Lower leg skin (tissue), 4 donors: ENCODE measurements around the gene IFNK. TPM values are rescaled to one million over a fixed set of nuclear protein-coding genes. Genes with fewer than 3 reads are reported as not detected.

Source experiments
- DNase-seq, 2 donors: peaks; one replicate each; pipeline ENCODE4 v3.0.0-alpha.2; 2019; ENCODE audit warnings: low spot score in 2 of 2
- H3K4me3 ChIP-seq: fragments of 200-600 bp; sonication (generic); 2 replicates; pipeline ENCODE4 v1.5.1; 2017; ENCODE audit warnings: mild to moderate bottlenecking, low read depth; ENCODE audit not compliant: poor library complexity, severe bottlenecking
- CTCF ChIP-seq, 3 donors: fragments of 450-650 bp; IDR thresholded peaks; one replicate each; pipeline ENCODE4 v1.5.1; 2016; ENCODE audit warnings: antibody characterized with exemption in 3 of 3, mild to moderate bottlenecking in 3 of 3, moderate library complexity in 2 of 3
- POLR2A ChIP-seq, 2 donors: fragments of 450-650 bp; IDR thresholded peaks; one replicate each; pipeline ENCODE4 v1.6.1; 2016 to 2017; ENCODE audit warnings: antibody characterized with exemption in 2 of 2, mild to moderate bottlenecking in 1 of 2, moderate library complexity in 1 of 2
- WGBS, 2 donors: methylation state at CpG; one replicate each; pipeline ENCODE4 v1.1.5; 2018; 5-methylcytosine and 5-hydroxymethylcytosine counted together
- intact Hi-C: fragments of 100-400 bp; cut with DNase I; formaldehyde crosslinking; loops from one replicate; pipeline ENCODE4 v1.15.0; 2023; ENCODE audit warnings: low total_unique reads
- total RNA-seq, 4 donors: library from RNA; depleted of rRNA; stranded (reverse); fragments of >200 nt; gene quantifications; one replicate each; pipeline ENCODE4 v1.1.0, GENCODE V29; 2016

IFNK gene
- total RNA-seq, 4 donors from 2014 or later = not detected

- no peak for TF ChIP-seq CTCF (IDR thresholded peaks at IDR 0.05)
- TF ChIP-seq POLR2A (IDR thresholded peaks at IDR 0.05) = no peak
- no peak for DNase-seq
- 70 to 81% methylated on average over 1 of the region's 1 CpG for WGBS, 2 donors
- no peak overlapping the region for H3K4me3 ChIP-seq
- intact Hi-C loops = no loop called here
Measured at GRCh38 chr9:27532046-27532445, 8.0 kb downstream of the IFNK start.

GRCh38 chr9:27533311-27533710, 9.2 kb downstream of the IFNK start:
- intact Hi-C loops = no loop called here
- TF ChIP-seq CTCF (IDR thresholded peaks at IDR 0.05) = no peak
- no peak for TF ChIP-seq POLR2A (IDR thresholded peaks at IDR 0.05)
- WGBS, 2 donors = 57 to 61% methylated on average over 1 of the region's 1 CpG
- no peak overlapping the region for H3K4me3 ChIP-seq
- DNase-seq = no peak

GRCh38 chr9:27534131-27534530, 10.0 kb downstream of the IFNK start:
- no peak for DNase-seq
- no peak for TF ChIP-seq POLR2A (IDR thresholded peaks at IDR 0.05)
- no peak for TF ChIP-seq CTCF (IDR thresholded peaks at IDR 0.05)
- intact Hi-C loops = no loop called here
- 46 to 57% methylated on average over 4 of the region's 4 CpGs for WGBS, 2 donors
- no peak overlapping the region for H3K4me3 ChIP-seq

- H3K4me3 ChIP-seq = no peak overlapping the region
- DNase-seq = no peak
- intact Hi-C loops = no loop called here
- TF ChIP-seq CTCF (IDR thresholded peaks at IDR 0.05) = no peak
- no peak for TF ChIP-seq POLR2A (IDR thresholded peaks at IDR 0.05)
- WGBS, 2 donors = 80 to 87% methylated on average over 3 of the region's 3 CpGs
Measured at GRCh38 chr9:27534658-27535209, 10.6 kb downstream of the IFNK start.

GRCh38 chr9:27535701-27536118, 11.6 kb downstream of the IFNK start:
- DNase-seq = no peak
- TF ChIP-seq POLR2A (IDR thresholded peaks at IDR 0.05) (no peak), CTCF (IDR thresholded peaks at IDR 0.05) (no peak)
- no peak overlapping the region for H3K4me3 ChIP-seq
- intact Hi-C loops = no loop called here
- 60 to 73% methylated on average over 3 of the region's 3 CpGs for WGBS, 2 donors

GRCh38 chr9:27536168-27536567, 12.1 kb downstream of the IFNK start:
- no peak for DNase-seq
- intact Hi-C loops = no loop called here
- no peak for TF ChIP-seq CTCF (IDR thresholded peaks at IDR 0.05)
- TF ChIP-seq POLR2A (IDR thresholded peaks at IDR 0.05) = no peak
- WGBS, 2 donors = 88 to 91% methylated on average over 3 of the region's 3 CpGs
- no peak overlapping the region for H3K4me3 ChIP-seq
